HG03139 (cell line): ENCODE results near the gene BAIAP3.
"Not testable (repeated sequence)": the region's sequence is repeated elsewhere in the genome, so short reads cannot be mapped to it uniquely, and the experiment has no call there.

Experiments used
- ATAC-seq: cut with Tn5 transposase; IDR thresholded peaks from one replicate; pipeline ENCODE4 v1.9.1; 2021; ENCODE audit not compliant: unreplicated experiment

Gene BAIAP3

DNA sequence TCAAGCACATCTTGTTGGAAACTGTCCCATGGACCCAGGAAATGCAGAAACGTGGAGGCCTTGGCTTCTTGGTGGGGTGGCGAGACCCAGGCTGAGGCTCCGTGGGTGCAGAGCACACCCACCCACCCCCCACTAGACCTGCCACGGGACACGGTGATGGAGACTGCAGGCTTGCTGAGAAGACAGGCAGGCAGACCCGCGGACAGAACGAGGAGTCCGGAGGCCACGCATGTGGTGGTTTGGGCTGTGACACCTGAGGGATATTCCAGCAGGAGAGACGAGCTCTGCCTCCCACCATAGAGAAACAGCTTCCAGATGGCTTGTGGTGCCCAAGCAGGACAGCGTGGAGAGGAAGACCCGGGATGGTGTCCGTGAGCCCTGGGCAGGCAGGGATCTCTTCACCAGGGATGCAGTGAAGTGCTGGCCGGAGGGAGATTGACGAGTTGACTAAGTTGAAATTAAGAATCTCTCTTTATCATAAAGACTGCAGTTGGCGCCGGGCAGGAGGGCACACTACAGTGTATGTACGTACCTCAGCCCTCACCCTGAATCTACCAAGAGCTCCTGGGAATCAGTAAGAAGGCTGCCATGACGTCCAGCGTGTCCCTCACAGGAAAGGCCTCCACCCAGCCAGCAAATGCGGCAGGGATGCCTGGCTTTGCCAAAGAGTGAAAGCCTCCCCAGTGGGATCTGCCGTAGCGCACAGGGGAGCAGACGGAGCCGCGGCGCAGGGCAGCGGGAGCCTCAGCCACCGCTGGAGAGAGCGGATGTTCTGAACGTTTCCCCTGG is 15.8 kb upstream of the BAIAP3 start:
- ATAC-seq, result no peak

DNA sequence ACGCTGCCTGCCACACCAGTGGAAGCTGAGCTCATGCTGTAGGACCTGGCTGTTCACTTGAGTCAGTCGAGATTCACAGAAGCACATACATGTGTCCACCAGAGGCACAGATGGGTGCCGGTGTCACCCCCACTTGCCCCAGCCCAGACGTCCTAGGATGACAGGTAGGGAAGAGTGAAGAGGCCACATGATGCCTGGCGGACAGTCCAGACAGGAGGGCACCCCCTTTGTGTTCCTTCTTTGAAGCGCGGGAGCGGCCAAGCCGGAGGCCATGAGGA is 15.2 kb upstream of the BAIAP3 start:
- ATAC-seq, result no peak

DNA sequence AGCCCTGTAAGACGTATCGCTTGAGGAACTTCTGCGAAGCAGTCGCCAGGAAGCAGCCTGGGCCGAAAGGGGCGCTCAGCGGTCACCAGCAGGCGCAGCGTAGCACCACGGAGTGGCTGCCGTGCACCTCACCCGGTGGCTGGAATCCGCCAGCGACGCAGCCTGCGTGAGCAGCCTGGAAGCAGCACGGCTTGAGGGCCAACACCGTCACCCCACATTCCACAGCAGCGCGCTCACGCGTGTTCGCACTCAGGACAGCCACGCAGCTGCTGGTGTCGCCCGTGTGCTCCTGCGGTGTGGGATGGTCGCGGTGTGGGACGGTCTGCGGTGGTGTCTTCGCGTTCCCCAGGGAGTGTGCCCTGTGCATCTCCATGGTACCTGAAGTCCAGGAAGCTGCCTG is 14.4 kb upstream of the BAIAP3 start:
- no peak for ATAC-seq

DNA sequence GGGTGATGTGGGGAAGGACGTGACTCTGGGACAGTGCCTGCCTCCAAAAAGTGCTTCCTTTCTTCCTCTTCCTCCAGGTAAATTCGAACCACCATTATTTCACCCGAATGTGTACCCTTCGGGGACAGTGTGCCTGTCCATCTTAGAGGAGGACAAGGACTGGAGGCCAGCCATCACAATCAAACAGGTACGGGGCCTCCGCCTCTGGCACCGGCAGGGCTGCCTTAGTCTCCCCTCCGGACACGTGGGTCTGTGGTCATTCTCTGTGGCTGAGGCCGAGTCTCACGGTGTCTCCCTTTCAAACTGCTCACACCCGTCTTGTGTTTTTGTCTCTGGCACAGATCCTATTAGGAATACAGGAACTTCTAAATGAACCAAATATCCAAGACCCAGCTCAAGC is 13.3 kb upstream of the BAIAP3 start:
- ATAC-seq, result no peak

DNA sequence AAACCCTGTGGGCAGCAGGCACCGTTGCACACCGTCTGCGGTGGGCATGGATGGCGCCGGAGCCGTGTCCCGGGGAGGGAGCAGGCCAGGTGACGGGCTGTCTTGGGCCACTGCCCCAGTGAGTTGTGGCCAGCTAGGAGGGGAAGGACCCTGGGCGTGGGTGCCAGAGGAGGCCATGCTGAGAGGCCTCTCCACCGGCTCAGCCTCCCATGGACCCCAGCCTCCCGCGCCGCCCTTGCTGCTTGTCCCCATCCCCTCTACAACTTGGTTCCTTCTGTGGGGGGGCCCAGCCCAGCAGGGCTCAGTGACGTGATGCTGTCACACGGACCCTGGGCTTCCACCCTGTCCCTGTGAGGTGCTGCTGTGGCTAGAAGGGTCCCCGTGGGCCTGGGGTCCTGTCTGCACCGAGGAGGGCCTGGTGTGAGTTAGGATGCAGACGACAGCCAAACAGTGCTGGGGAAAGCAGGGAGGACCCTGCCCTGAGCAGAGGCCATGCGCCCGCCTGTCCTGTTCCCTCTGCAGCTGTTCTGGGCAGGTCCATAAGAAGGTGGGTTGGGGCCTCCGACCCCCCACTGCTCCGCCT is 12.7 kb upstream of the BAIAP3 start:
- ATAC-seq, result no peak

- ATAC-seq, result no peak
These were observed 11.0 kb upstream of the BAIAP3 start for GRCh38 chr16:1322407-1322806.

- no peak for ATAC-seq
These were observed 9.9 kb upstream of the BAIAP3 start for GRCh38 chr16:1323296-1324239.

DNA sequence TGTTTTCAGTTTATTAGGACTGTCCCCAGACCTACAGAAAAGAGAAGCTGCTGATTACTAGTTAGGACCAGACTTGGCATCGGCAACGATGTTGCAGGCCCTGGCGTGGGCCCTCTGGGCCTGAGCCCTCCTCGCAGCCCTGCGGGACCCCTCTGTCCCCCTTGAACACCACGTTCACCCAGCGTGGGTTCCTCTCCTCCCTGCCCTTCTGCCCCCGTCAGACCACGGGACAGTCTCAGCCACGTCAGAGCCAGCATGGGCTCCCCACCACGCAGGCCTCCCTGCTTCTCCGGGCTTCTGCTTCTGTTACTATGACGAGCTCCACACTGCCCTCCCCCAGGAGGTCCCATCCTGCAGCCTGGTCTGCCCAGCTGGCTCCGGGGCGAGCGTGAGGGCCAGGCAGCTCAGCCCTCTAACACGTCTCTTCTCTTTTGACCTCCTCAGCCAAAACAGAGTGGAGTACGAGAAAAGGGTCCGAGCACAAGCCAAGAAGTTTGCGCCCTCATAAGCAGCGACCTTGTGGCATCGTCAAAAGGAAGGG is 9.1 kb upstream of the BAIAP3 start:
- ATAC-seq, result no peak

GRCh38 chr16:1325261-1325660 is 8.2 kb upstream of the BAIAP3 start:
- no peak for ATAC-seq

DNA sequence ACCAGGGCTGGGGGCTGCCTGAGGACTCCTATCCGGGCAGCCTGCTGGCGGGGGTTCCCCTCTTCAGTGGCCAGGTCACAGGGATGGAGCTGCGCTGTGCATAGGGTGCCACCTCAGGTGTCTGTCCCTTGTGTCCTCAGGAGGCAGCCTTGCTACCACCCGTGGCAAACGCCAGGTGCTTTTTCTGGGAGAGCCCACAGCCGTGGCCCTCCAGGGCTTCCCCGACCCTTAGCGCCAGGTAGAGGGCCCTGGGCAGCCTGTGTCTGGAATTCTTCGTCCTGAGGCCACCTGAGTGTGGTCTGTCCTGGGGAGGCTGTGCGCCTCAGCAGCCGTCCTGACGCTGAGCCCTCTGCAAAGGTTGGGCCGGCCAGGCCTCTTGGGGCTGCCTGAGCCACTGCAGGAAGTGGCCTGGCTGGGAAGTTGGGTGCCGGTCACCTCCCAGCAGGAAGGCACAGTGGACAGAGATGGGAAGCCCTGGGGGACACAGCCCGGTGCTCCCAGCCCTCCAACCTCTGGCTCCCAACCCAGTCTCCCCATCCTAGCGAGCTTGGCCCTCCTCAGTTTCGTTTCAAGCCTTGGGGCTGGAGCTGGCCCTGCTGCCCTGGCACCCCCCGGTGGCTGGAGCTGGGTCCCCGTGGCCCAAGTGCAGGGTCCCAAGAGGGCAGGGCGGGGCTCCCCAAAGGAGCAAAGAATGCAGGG is 7.6 kb upstream of the BAIAP3 start:
- no peak for ATAC-seq

DNA sequence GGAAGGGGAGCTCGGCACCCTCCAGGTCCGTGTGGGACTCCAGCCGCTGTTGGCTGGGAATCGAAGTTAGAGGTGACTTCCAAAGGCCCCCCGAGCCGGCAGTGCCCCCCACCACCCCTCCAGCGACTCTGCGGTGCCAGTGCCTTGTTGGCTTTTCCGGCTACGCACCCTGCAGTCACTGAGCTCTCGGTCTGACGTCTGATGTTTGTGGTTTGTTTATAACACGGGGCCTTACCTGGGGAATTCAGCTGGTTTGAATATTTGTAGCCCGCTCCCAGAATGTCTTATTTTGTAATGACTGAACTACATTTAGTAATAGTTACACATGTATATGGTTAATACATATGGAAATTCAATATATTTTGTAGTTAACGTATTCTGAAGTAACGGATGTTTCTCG is 7.1 kb upstream of the BAIAP3 start:
- ATAC-seq, result no peak

GRCh38 chr16:1326946-1327618 is 6.4 kb upstream of the BAIAP3 start:
- ATAC-seq, result no peak

DNA sequence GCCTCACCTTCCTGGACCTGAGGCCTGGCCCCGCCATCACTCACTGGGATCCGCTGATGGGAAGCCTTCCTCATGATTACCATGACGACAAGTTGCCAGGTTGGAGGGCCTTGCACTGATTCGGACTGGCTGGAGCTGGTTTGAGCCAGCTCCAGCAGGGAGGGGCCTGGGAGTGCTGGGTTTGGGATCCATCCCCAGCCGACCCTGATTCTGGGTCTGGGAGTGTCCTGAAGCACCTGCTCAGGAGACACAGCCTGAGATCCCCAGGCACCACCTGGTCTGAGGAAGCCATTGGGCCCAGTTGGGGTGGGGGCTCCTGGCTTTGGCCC is 5.9 kb upstream of the BAIAP3 start:
- no peak for ATAC-seq

- ATAC-seq, result not testable (repeated sequence)
These were observed 5.3 kb upstream of the BAIAP3 start for GRCh38 chr16:1328136-1328535.

- not testable (repeated sequence) for ATAC-seq
These were observed 4.5 kb upstream of the BAIAP3 start for GRCh38 chr16:1328961-1329360.

GRCh38 chr16:1330260-1330914 is 3.1 kb upstream of the BAIAP3 start:
- no peak for ATAC-seq

DNA sequence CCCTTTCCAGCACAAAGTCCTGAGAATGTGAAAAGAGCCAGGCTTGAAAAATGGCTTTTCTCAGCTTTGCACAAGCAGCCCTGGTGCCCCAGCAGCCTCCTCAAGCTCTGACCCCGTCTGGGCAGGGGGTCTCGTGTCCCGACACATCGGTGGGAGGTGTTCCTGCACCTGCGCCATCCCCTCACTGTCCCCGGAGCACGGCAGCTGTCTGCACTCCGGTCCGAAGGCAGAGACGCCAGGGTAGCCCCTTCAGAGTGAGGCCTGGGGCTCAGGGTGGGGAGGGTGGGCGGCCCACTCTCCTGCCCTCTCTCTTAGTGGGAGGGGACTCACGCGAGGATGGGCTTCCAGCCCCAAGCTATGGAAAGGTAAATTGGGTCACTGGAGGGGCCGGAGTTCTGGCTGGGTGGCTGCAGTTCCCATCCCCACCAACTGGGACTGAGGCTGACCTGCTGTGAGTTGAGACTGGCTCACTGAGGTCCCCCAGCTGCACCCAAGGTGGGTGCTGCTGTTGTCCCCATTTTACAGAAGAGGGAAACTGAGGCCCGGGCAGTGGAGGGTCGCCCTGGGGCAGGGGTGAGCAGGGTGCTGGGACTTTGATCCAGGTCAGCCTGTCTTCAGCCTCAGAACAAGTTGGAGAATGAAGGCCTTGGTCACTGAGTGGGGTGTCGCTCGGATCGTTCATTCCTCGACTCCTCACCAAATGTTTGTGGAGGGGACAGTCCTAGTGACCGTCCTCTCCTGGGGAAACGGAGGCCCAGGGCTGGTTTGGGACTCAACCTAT is 2.3 kb upstream of the BAIAP3 start:
- no peak for ATAC-seq

GRCh38 chr16:1331712-1332617 is 1.5 kb upstream of the BAIAP3 start:
- ATAC-seq, result no peak
